ENCODE data around the gene LDLRAD4. TPM values are rescaled to one million over a fixed set of nuclear protein-coding genes. Genes with fewer than 3 reads are reported as not detected.
"Not testable (repeated sequence)": the region's sequence is repeated elsewhere in the genome, so short reads cannot be mapped to it uniquely, and the experiment has no call there.

Gene LDLRAD4
- total RNA-seq, 1 experiment from 2014 or later = 1.7 TPM

- no peak for DNase-seq (ENCODE audit: low spot score)
Measured at GRCh38 chr18:13335903-13336302, 117.3 kb downstream of the LDLRAD4 start.

GRCh38 chr18:13336841-13337240, 118.3 kb downstream of the LDLRAD4 start:
- DNase-seq (ENCODE audit: low spot score) = no peak

GRCh38 chr18:13337369-13337768, 118.8 kb downstream of the LDLRAD4 start:
- no peak for DNase-seq (ENCODE audit: low spot score)

- no peak for DNase-seq (ENCODE audit: low spot score)
Measured at GRCh38 chr18:13338318-13338717, 119.8 kb downstream of the LDLRAD4 start.

GRCh38 chr18:13339653-13340052, 121.1 kb downstream of the LDLRAD4 start:
- DNase-seq (ENCODE audit: low spot score) = no peak

GRCh38 chr18:13346449-13346848, 127.9 kb downstream of the LDLRAD4 start:
- not testable (repeated sequence) for DNase-seq (ENCODE audit: low spot score)

GRCh38 chr18:13353084-13353823, 134.7 kb downstream of the LDLRAD4 start:
- DNase-seq (ENCODE audit: low spot score) = no peak

GRCh38 chr18:13354402-13354801, 135.8 kb downstream of the LDLRAD4 start:
- DNase-seq (ENCODE audit: low spot score) = no peak

- DNase-seq (ENCODE audit: low spot score) = no peak
Measured at GRCh38 chr18:13356032-13356431, 137.5 kb downstream of the LDLRAD4 start.

- no peak for DNase-seq (ENCODE audit: low spot score)
Measured at GRCh38 chr18:13357289-13357688, 138.7 kb downstream of the LDLRAD4 start.

- no peak for DNase-seq (ENCODE audit: low spot score)
Measured at GRCh38 chr18:13359210-13359609, 140.7 kb downstream of the LDLRAD4 start.

GRCh38 chr18:13361431-13361830, 142.9 kb downstream of the LDLRAD4 start:
- DNase-seq (ENCODE audit: low spot score) = no peak

- DNase-seq (ENCODE audit: low spot score) = no peak
Measured at GRCh38 chr18:13362051-13362450, 143.5 kb downstream of the LDLRAD4 start.

GRCh38 chr18:13362607-13363006, 144.0 kb downstream of the LDLRAD4 start:
- DNase-seq (ENCODE audit: low spot score) = no peak

GRCh38 chr18:13363359-13363758, 144.8 kb downstream of the LDLRAD4 start:
- no peak for DNase-seq (ENCODE audit: low spot score)

GRCh38 chr18:13364721-13365205, 146.2 kb downstream of the LDLRAD4 start:
- DNase-seq (ENCODE audit: low spot score) = no peak

- DNase-seq (ENCODE audit: low spot score) = no peak
Measured at GRCh38 chr18:13366131-13366530, 147.6 kb downstream of the LDLRAD4 start.

- no peak for DNase-seq (ENCODE audit: low spot score)
Measured at GRCh38 chr18:13366541-13366940, 148.0 kb downstream of the LDLRAD4 start.

- DNase-seq (ENCODE audit: low spot score) = no peak
Measured at GRCh38 chr18:13366962-13367892, 148.7 kb downstream of the LDLRAD4 start.

GRCh38 chr18:13368080-13368813, 149.7 kb downstream of the LDLRAD4 start:
- no peak for DNase-seq (ENCODE audit: low spot score)

- DNase-seq (ENCODE audit: low spot score) = no peak
Measured at GRCh38 chr18:13369353-13369752, 150.8 kb downstream of the LDLRAD4 start.
